Neural cell (in vitro differentiated cells): ENCODE data around the gene LRRC10B. TPM values are rescaled to one million over a fixed set of nuclear protein-coding genes. Genes with fewer than 3 reads are reported as not detected.
A peak's percentile ranks its signal among the peaks of the same experiment; 100 is the strongest.
"Not testable (repeated sequence)": the region's sequence is repeated elsewhere in the genome, so short reads cannot be mapped to it uniquely, and the experiment has no call there.

Source experiments
- H2AFZ ChIP-seq: fragments of 200-600, 300-800 bp; sonication (generic), shearing (Covaris generic); 2 replicates; pipeline ENCODE4 v1.6.0; 2014; ENCODE audit warnings: low read depth, mild to moderate bottlenecking, antibody characterized with exemption, low read length, moderate library complexity
- H3F3A ChIP-seq: fragments of 200-600 bp; shearing (Covaris generic); 2 replicates; pipeline ENCODE4 v1.6.1; 2016; ENCODE audit warnings: mild to moderate bottlenecking, moderate library complexity, mixed read lengths, antibody characterized with exemption, low read length; ENCODE audit not compliant: insufficient read depth, poor library complexity, severe bottlenecking
- H3K27ac ChIP-seq: fragments of 200-600, 300-800 bp; sonication (generic), shearing (Covaris generic); 2 replicates; pipeline ENCODE4 v1.5.1; 2014; ENCODE audit warnings: mild to moderate bottlenecking, low read length, moderate library complexity
- H3K27me3 ChIP-seq: fragments of 300-800, 200-600 bp; sonication (generic), shearing (Covaris generic); 2 replicates; pipeline ENCODE4 v1.6.0; 2014; ENCODE audit warnings: mild to moderate bottlenecking, low read depth, low read length, moderate library complexity; ENCODE audit not compliant: insufficient read depth
- H3K36me3 ChIP-seq: fragments of 300-800, 200-600 bp; sonication (generic), shearing (Covaris generic); 2 replicates; pipeline ENCODE4 v1.5.1; 2014; ENCODE audit warnings: mild to moderate bottlenecking, antibody characterized with exemption, low read length, moderate library complexity; ENCODE audit not compliant: insufficient read depth
- H3K4me2 ChIP-seq: fragments of 300-800, 200-600 bp; sonication (generic), shearing (Covaris generic); 2 replicates; pipeline ENCODE4 v1.6.0; 2014; ENCODE audit warnings: mild to moderate bottlenecking, low read length
- H3K4me3 ChIP-seq: fragments of 300-800, 200-600 bp; sonication (generic), shearing (Covaris generic); 2 replicates; pipeline ENCODE4 v1.5.1; 2014; ENCODE audit warnings: mild to moderate bottlenecking, low read length, moderate library complexity
- H3K79me2 ChIP-seq: fragments of 200-600 bp; shearing (Covaris generic); replicated peaks from 2 replicates; pipeline ENCODE4 v1.6.0; 2014; ENCODE audit warnings: mild to moderate bottlenecking, low read length, moderate library complexity; ENCODE audit not compliant: insufficient read depth
- H3K9ac ChIP-seq: fragments of 300-800, 200-600 bp; sonication (generic), shearing (Covaris generic); 2 replicates; pipeline ENCODE4 v1.6.1; 2016; ENCODE audit warnings: mild to moderate bottlenecking, low read length, mixed read lengths
- H3K9me2 ChIP-seq: fragments of 200-600 bp; shearing (Covaris generic); 2 replicates; pipeline ENCODE4 v1.6.1; 2016; ENCODE audit warnings: mild to moderate bottlenecking, low read length, mixed read lengths; ENCODE audit not compliant: insufficient read depth
- H3K9me3 ChIP-seq: fragments of 200-600, 300-800 bp; sonication (generic), shearing (Covaris generic); 2 replicates; pipeline ENCODE4 v1.6.1; 2016; ENCODE audit warnings: mild to moderate bottlenecking, mixed run types, low read length, moderate library complexity, mixed read lengths
- H4K20me1 ChIP-seq: fragments of 200-600 bp; shearing (Covaris generic); 2 replicates; pipeline ENCODE4 v1.6.1; 2016; ENCODE audit warnings: mild to moderate bottlenecking, mixed run types; ENCODE audit not compliant: insufficient read depth
- CTCF ChIP-seq: fragments of 450-650 bp; IDR thresholded peaks from 2 replicates; pipeline ENCODE4 v1.5.1; 2014; ENCODE audit warnings: antibody characterized with exemption, mild to moderate bottlenecking, moderate library complexity; ENCODE audit not compliant: poor library complexity, severe bottlenecking
- EP300 ChIP-seq: fragments of 450-650 bp; conservative IDR thresholded peaks from 2 replicates; pipeline ENCODE4 v1.6.1; 2014; ENCODE audit warnings: antibody characterized with exemption, mild to moderate bottlenecking, moderate library complexity; ENCODE audit not compliant: poor library complexity, severe bottlenecking
- EZH2 ChIP-seq: fragments of 200-600, 300-800 bp; shearing (Covaris generic), sonication (generic); IDR thresholded peaks from 2 replicates; pipeline ENCODE4 v1.6.1; 2014; ENCODE audit warnings: antibody characterized with exemption, low read length, borderline replicate concordance, mild to moderate bottlenecking; ENCODE audit not compliant: insufficient read depth, poor library complexity, severe bottlenecking
- MXI1 ChIP-seq: fragments of 450-650 bp; conservative IDR thresholded peaks from 2 replicates; pipeline ENCODE4 v1.6.1; 2014; ENCODE audit warnings: antibody characterized with exemption, mild to moderate bottlenecking; ENCODE audit not compliant: poor library complexity, severe bottlenecking
- POLR2AphosphoS5 ChIP-seq: IDR thresholded peaks from 2 replicates; pipeline ENCODE4 v1.6.1; 2012
- RAD21 ChIP-seq: fragments of 450-650 bp; conservative IDR thresholded peaks from 2 replicates; pipeline ENCODE4 v1.6.1; 2014; ENCODE audit warnings: antibody characterized with exemption, mild to moderate bottlenecking, moderate library complexity
- REST ChIP-seq: IDR thresholded peaks from 2 replicates; pipeline ENCODE4 v1.6.1; 2012; ENCODE audit warnings: borderline replicate concordance
- SMC3 ChIP-seq: fragments of 450-650 bp; conservative IDR thresholded peaks from 2 replicates; pipeline ENCODE4 v1.6.1; 2014; ENCODE audit warnings: antibody characterized with exemption, mild to moderate bottlenecking, moderate library complexity; ENCODE audit not compliant: poor library complexity
- TAF1 ChIP-seq: IDR thresholded peaks from 2 replicates; pipeline ENCODE4 v1.6.1; 2012; ENCODE audit warnings: low read depth
- polyA plus RNA-seq: library from polyadenylated mRNA; depleted of rRNA; stranded (reverse); fragments of >200 nt; gene quantifications from 2 replicates; pipeline ENCODE4 v1.2.3, GENCODE V29; 2014

LRRC10B gene
- polyA plus RNA-seq, 1 donor from 2014 or later, result 12.4 TPM

- Histone ChIP-seq H3K4me3 (no peak overlapping the region), H3K36me3 (no peaks in the 10 kb centered on the region), H3K9me3 (no peaks in the 10 kb centered on the region), H3K9ac (no peak overlapping the region), H2AFZ (no peak overlapping the region), H3F3A (peaks cover 6% of the 10 kb centered on the region), H3K4me2 (no peak overlapping the region), H3K9me2 (no peaks in the 10 kb centered on the region), H3K27me3 (no peaks in the 10 kb centered on the region), H4K20me1 (no peaks in the 10 kb centered on the region), H3K27ac (no peak overlapping the region), H3K79me2 (no peaks in the 10 kb centered on the region)
- no peak for TF ChIP-seq TAF1
- TF ChIP-seq EP300, result no peak
- TF ChIP-seq MXI1, result no peak
- no peak for TF ChIP-seq EZH2
- no peak for TF ChIP-seq SMC3
- no peak for TF ChIP-seq CTCF
- no peak for TF ChIP-seq POLR2AphosphoS5
- TF ChIP-seq REST, result no peak
- TF ChIP-seq RAD21, result no peak
Measured at GRCh38 chr11:61477126-61477525, 31.4 kb upstream of the LRRC10B start.

- H2AFZ ChIP-seq, result no peak overlapping the region
- peak overlapping the region; percentile 33 for H3K9ac ChIP-seq
- no peak overlapping the region for H3K4me3 ChIP-seq
- no peak overlapping the region for H3K27ac ChIP-seq
- no peaks in the 10 kb centered on the region for H3K36me3 ChIP-seq
- H3K9me3 ChIP-seq, result no peaks in the 10 kb centered on the region
- H3K4me2 ChIP-seq, result no peak overlapping the region
- H4K20me1 ChIP-seq, result no peaks in the 10 kb centered on the region
- H3K9me2 ChIP-seq, result no peaks in the 10 kb centered on the region
- no peaks in the 10 kb centered on the region for H3K27me3 ChIP-seq
- H3F3A ChIP-seq, result peaks cover 6% of the 10 kb centered on the region
- no peaks in the 10 kb centered on the region for H3K79me2 ChIP-seq
- TF ChIP-seq TAF1 (no peak), EZH2 (no peak), CTCF (peak; percentile 97), RAD21 (peak; percentile 96), REST (no peak), POLR2AphosphoS5 (no peak), SMC3 (peak; percentile 98), EP300 (no peak), MXI1 (no peak)
Measured at GRCh38 chr11:61477727-61478148, 30.8 kb upstream of the LRRC10B start.

GRCh38 chr11:61479360-61480058, 29.0 kb upstream of the LRRC10B start:
- H3K27ac ChIP-seq, H3K79me2 ChIP-seq, H3K4me2 ChIP-seq, H3K36me3 ChIP-seq, H3K9ac ChIP-seq, H3K9me2 ChIP-seq, H2AFZ ChIP-seq, H3F3A ChIP-seq, H3K27me3 ChIP-seq, H4K20me1 ChIP-seq, H3K4me3 ChIP-seq, H3K9me3 ChIP-seq: not testable (repeated sequence)
